Sigmoid colon (tissue), 3 donors: ENCODE results near the gene CLCN4.

Experiments
- CTCF ChIP-seq, 4 experiments: fragments of 450-650 bp in 3 of 4; fragments of 200-600 bp in 1 of 4; IDR thresholded peaks; one replicate each; pipeline ENCODE4 v1.5.1; 2016 to 2019; ENCODE audit warnings: antibody characterized with exemption in 4 of 4, mild to moderate bottlenecking in 3 of 4, moderate library complexity in 2 of 4
- POLR2A ChIP-seq, 2 donors: fragments of 450-650 bp; IDR thresholded peaks; one replicate each; pipeline ENCODE4 v1.6.1; 2016; ENCODE audit warnings: antibody characterized with exemption in 2 of 2, mild to moderate bottlenecking in 2 of 2, moderate library complexity in 2 of 2

GRCh38 chrX:10231461-10231860, 74.7 kb downstream of the CLCN4 start:
- TF ChIP-seq CTCF (IDR thresholded peaks at IDR 0.05) = no peak
- TF ChIP-seq POLR2A (IDR thresholded peaks at IDR 0.05) = no peak
